ENCODE measurements around the gene MRPS22. TPM values are rescaled to one million over a fixed set of nuclear protein-coding genes. Genes with fewer than 3 reads are reported as not detected.

MRPS22 gene
- total and polyA plus RNA-seq, 2 of the 13 experiments (the other 11 are each of a cell fraction or from before 2014, with no cell fraction given): 52.7 to 113 TPM

GRCh38 chr3:139388821-139389551 lies 45.2 kb downstream of the MRPS22 start (continued):
- no peak for TF ChIP-seq ZNF788 (CRISPR knock-in tag; IDR thresholded peaks at IDR 0.05; ENCODE audit: borderline replicate concordance)
- TF ChIP-seq NFE2 (CRISPR knock-in tag; IDR thresholded peaks at IDR 0.05): no peak
- no peak for TF ChIP-seq ZNF562 (CRISPR knock-in tag; IDR thresholded peaks at IDR 0.05; ENCODE audit: borderline replicate concordance)
- no peak for TF ChIP-seq HOXA7 (CRISPR knock-in tag; IDR thresholded peaks at IDR 0.05)
- TF ChIP-seq ZFX (CRISPR knock-in tag; IDR thresholded peaks at IDR 0.05; ENCODE audit: low read depth): no peak
- TF ChIP-seq ZNF276 (CRISPR knock-in tag; IDR thresholded peaks at IDR 0.05; ENCODE audit: low read depth): peak; percentile 92; the same call in 1 of the 2 replicates
- no peak for TF ChIP-seq REL (CRISPR knock-in tag; conservative IDR thresholded peaks at IDR 0.05)
- TF ChIP-seq HIVEP1 (CRISPR knock-in tag; IDR thresholded peaks at IDR 0.05): no peak
- TF ChIP-seq HMGA1 (CRISPR knock-in tag; conservative IDR thresholded peaks at IDR 0.05): no peak
- peak; percentile 15; the same call in 1 of the 2 replicates for TF ChIP-seq ZNF776 (CRISPR knock-in tag; IDR thresholded peaks at IDR 0.05)
- TF ChIP-seq GRHL1 (CRISPR knock-in tag; conservative IDR thresholded peaks at IDR 0.05): no peak
- TF ChIP-seq ZNF567 (CRISPR knock-in tag; IDR thresholded peaks at IDR 0.05; ENCODE audit: borderline replicate concordance): no peak
- 0 out of 2 replicates have a peak, but pooled peaks have one; percentile 67 for TF ChIP-seq ZNF713 (CRISPR knock-in tag; IDR thresholded peaks at IDR 0.05)
- TF ChIP-seq ZNF20 (CRISPR knock-in tag; IDR thresholded peaks at IDR 0.05): no peak
- no peak for TF ChIP-seq ZBTB49 (CRISPR knock-in tag; IDR thresholded peaks at IDR 0.05; ENCODE audit: borderline replicate concordance)
- no peak for TF ChIP-seq HNRNPUL1 (IDR thresholded peaks at IDR 0.05; ENCODE audit: low read depth, low read length)
- TF ChIP-seq ZNF619 (CRISPR knock-in tag; IDR thresholded peaks at IDR 0.05): no peak
- TF ChIP-seq ZNF510 (CRISPR knock-in tag; IDR thresholded peaks at IDR 0.05; ENCODE audit: low read depth): peak; percentile 45; the same call in 1 of the 2 replicates
- TF ChIP-seq RNF219 (CRISPR knock-in tag; IDR thresholded peaks at IDR 0.05): no peak
- TF ChIP-seq GPN1 (CRISPR knock-in tag; IDR thresholded peaks at IDR 0.05; ENCODE audit: borderline replicate concordance): 0 out of 2 replicates have a peak, but pooled peaks have one; percentile 83
- TF ChIP-seq TMF1 (CRISPR knock-in tag; IDR thresholded peaks at IDR 0.05; ENCODE audit: low read depth): peak; percentile 44; the same call in 1 of the 2 replicates

All from HepG2 (cell line).